HG02642 (cell line): ENCODE results near the gene C16orf46.

Experiments
- ATAC-seq: cut with Tn5 transposase; IDR thresholded peaks from one replicate; pipeline ENCODE4 v1.9.1; 2021; ENCODE audit warnings: mild to moderate bottlenecking; ENCODE audit not compliant: unreplicated experiment, poor library complexity

C16orf46 gene

DNA sequence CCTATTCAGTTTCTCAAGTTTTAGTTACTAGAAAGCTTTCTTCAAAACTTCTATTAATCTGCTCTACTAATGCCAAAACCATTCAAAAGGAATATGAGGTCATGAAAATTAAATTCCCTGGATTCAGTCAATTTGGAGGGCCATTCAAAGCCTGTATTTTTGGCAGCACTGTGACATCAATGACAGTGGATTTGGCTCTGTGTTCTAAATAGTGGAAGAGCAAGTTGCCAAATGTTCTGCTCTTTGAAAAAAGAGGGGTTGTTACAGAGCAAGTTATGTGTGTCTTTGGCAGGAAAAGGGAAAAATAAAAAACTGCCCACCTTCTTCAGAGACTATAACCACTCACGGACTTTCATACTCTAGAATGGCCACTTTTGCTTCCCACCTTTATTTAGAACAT is 3.2 kb upstream of the C16orf46 start:
- no peak for ATAC-seq

- peak; percentile 85 for ATAC-seq
These were observed 417 bp downstream of the C16orf46 start for GRCh38 chr16:81076566-81077075.

DNA sequence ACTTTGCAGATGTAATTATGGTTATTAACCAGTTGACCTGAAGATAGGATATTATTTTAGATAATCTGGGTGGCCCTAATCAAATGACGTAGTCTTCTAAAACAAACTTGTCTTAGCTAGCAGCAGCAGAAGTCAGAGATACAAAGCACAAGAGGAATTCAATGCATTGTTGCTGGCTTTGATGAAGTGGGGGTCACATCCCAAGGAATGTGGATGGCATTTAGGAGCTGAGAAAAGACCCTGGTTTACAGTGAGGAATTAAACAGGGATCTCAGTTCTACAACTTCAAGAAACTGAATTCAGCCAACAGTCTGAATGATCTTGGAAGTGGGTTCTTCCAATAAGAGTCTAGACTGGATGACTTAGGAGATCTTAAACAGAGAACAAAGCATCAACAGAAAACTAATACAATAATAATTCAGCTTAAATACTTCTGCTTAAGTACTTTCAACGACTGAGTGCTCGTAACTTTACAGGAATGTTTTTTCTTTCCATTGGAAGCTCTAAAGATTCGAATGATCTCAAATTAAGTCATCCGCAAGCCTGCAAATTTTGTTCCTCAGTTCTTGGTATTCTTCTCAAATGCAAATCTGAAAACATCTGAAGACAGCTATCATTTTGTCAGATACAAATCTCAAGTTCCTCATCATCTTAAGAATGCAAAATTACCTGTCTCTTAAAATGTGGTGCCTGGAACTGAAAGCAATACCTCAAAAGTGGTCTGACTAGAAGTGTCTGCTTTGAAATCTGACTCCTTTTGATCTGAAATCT is 3.3 kb downstream of the C16orf46 start:
- no peak for ATAC-seq

GRCh38 chr16:81071805-81072204 is 5.2 kb downstream of the C16orf46 start:
- no peak for ATAC-seq

DNA sequence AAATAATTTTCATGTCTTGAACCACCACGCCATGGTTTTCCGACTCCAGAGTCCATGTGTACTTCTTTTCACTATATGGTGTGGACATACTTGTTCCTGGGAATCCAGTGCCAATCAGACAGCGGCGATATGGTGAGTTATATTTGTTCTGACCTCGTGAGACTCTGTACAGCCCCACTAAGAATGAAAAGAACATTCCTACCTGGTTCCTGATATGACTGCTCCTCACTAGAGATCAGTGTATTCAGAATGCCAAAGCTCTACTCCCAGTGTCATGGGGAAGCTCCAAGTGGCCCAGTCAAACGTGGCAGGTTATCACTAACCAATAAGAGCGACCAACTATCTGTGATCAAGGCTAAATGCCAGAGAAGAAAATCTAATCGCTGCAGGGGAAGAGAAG is 6.1 kb downstream of the C16orf46 start:
- no peak for ATAC-seq

DNA sequence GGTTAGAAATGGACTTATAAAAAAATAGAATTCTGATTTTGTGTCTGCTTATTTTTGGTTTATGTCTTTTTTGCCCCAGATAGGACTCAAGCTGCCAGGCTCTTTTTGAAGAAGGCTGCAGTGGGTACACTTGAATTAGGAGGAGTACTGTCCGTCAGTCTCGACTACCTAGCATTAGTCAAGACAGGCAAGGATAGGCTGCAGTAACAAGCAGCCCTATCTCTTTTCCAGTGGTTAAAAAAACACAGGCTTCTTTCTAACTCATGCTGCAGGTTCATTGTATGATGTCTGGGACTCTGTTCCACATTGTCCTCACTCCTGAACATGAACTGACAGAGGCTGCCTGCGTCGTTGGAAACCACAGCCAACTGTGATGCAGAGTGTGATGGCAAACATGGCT is 8.0 kb downstream of the C16orf46 start:
- ATAC-seq: no peak

DNA sequence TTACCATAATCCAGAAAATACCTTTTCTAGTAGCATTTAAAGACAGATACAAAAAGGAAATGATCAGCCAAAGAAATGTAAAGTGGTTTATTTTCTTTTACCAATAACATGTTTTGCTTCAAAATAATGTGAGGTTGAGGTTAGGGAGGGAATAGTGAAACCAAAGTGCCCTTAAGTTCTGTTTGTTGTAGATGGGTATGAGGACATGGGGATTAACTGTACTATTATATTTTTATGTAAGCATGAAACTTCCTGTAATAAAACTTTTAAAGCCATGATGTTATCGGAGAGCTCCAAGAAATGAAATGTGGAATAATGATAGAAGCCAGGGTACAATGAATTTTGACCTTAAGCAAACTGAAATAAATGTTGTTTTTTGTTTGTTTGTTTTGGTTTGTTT is 9.9 kb downstream of the C16orf46 start:
- no peak for ATAC-seq

DNA sequence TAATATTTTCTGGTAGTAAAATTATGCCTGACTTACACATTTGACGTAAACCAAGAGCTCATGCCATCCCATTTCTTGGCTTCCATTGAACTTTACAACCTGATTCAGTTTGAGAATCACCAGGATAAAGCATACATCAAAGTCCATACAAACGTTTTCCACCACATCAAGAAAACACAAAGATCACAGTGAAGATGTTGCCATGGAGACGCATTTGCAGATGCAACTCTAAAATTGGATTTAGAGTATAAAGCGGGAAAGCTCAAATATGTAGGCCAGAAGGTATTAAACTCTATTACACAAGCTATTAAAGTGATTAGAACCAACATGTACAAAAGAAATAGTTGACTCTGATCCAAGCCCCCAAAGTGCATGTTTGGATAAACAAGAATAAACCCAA is 10.4 kb downstream of the C16orf46 start:
- no peak for ATAC-seq

- ATAC-seq: no peak
These were observed 15.0 kb downstream of the C16orf46 start for GRCh38 chr16:81061871-81062608.

DNA sequence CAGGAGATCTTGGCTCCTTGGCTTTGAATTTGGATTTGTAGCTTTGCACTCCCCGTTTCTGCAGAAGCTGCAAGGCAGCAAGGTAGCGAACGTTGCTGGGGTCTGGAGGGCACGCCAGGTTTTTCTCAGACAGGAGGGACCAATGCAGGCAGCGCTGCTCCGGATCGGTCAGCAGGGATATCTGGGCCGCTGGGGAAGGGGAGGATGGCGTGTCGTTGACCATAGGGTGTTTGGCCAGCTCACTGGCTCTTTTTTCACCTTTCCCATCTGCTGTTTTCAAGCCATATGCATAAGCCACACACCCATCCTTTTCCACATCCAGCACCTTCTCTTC is 15.8 kb downstream of the C16orf46 start:
- no peak for ATAC-seq

DNA sequence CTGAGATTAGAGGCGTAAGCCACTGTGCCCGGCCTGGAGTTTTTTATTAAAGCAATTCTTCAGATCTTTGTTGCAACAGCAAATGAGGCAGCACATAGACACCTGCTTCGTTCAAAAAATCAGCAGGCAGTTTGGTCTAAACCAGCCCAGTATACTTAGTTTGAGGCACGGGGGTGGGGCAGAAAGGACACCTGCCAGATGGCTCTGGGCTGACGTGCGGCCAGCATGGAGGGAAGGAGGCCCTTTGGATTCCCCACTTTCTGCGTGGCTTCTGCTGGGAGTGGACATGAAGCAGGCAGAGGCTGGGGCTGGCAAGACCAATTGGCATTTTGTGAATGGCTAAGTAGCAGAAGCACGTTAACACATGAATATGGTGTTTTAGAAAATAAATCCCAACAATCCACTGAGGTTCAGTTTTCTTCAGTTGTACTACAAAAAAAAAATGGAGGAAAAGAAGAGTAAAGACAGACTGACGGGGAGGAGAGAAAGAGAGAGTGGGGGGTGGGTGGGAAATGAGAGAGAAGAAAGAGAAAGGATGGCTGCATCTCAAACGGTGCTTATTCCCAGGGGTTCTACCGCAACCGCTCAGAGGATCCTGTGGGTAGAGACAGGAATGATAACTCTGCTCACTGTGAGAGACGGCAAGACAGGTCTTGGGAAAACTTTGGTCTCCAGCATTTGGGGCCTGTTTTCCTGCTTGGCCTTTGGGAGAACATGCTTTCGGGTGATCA is 16.3 kb downstream of the C16orf46 start:
- no peak for ATAC-seq

- ATAC-seq: no peak
These were observed 23.3 kb downstream of the C16orf46 start for GRCh38 chr16:81053761-81054160.

DNA sequence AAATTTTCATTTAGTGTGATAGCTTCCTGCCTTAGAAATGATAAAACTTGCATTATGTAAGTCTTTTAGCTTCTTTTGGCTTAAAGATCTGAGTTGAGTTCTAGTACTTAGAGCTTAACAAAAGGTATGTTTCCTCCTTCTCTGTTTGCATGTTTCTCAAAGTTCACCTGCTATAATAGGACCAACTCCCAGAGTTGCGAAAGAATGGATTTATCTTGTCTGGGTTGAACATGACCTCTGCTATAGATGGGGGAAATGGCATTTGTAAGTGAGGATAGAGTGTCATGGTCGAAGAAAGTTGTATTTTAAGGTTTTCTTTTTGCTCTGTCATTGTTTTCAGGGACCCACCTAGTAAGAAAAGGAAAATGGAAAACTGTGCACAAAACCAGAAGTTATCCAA is 34.2 kb downstream of the C16orf46 start:
- no peak for ATAC-seq

GRCh38 chr16:81041696-81042095 is 35.3 kb downstream of the C16orf46 start:
- ATAC-seq: no peak

- no peak for ATAC-seq
These were observed 36.2 kb downstream of the C16orf46 start for GRCh38 chr16:81040842-81041241.

DNA sequence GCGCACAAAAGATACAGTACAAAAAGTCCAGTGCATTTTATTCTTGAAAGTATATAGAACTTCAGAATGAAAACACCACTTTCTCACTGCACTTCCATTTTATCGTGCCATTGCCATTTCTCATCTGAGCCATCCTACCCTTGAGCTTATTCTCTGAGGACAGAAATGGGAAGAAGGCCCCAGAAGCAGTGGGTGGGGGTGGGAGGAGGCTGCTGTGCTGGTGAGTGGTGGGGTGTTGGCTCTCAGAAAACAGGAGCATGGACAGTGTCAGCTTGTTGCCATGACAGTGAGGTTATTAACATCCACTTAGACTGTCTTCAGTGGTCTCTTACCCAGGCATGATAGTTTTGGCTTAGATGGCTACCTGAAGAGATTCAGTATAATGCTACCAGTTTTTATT is 36.9 kb downstream of the C16orf46 start:
- ATAC-seq: no peak

DNA sequence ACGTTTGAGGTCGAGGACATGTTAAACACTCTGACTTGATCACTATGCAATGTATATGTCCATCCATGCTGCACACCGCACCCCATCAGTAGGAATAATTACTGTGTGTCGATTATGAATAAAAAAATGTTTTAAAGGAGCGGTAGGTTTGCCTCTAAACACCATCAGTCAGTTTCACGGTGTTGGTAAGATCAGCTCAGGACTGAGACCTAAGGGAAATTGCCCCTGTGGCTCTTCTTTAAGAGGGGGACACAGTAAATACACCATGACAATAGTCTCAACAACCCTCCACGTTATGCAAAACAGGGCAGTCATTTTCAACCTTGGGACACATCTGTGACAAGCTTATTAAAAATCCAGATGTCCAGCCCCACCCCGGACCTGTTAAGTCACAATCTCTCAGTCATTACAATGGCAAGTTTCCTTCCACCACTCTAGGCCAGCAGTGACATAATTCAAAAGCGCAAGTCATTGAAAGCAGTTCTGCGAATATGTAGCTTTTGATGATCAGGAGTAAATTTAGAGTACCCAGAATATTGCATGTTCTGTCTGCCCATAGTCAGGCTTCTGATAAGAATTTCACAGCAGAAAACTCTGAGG is 40.2 kb downstream of the C16orf46 start:
- no peak for ATAC-seq

DNA sequence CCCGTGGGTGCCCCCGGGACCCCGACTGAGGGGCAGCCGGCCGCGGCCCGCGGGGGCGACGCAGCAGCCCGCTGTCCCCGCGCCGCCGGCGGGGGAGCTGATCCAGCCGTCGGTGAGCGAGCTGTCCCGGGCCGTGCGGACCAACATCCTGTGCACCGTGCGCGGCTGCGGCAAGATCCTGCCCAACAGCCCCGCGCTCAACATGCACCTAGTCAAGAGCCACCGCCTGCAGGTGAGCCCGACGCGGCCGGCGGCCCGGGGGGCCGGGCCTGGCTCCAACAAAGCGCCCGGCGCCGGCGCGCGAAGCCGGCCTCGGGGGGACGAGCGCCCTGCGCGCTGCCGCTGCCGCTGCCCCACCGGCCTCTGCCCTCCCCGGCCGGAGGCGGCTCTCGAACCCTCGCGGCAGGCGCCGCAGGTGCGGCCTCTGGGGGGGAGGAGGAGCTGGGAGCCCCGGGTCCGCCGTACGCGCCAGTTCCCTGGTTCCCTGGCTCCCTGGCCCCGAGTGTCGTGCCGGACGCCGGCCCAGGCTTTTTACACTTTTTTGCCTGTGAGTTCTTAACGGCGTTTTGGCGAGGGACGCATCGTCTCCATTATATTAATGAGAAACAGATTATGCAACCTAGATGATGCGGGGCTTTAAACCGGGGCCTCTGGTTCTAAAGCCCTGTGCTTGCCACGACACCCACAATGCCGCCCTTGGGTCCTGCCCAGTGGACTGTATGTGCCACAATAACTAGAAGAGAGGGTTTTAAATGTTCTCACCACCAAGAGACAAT is 40.9 kb downstream of the C16orf46 start:
- peak; percentile 64 for ATAC-seq

DNA sequence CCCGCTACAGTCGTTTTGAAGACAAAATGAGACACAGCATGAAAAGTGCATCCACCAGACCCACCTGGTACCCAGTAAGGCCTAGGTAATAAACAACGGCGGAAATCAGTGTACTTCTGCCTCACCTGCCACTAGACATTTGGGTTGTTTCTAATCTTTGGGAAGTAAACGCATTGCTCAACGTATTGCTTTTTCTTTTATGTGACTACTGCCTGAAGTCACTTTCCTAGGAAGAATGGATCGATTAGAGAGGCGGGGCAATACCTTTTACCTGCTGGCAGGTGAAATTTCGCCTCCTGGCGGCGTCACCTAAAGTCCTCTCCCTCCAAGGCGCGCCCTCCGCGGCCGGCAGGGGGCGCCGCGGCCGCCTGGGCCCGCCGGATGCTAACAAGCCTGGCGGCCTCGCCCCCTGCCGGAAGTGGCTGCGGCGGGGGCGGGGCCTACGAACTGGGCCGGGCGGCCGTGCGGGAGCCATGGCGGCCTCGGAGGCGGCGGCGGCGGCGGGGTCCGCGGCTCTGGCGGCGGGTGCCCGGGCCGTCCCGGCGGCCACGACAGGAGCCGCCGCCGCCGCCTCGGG is 41.6 kb downstream of the C16orf46 start, which contains the start of gene ATMIN:
Gene ATMIN, plus strand, starts transcription at position 445 of the 577 bp plus-strand sequence. Its CDS starts 29 bp downstream, at position 474.
- ATAC-seq: peak; percentile 88
